ACC112 (cell line): ENCODE measurements around the gene SORBS1.

ENCODE experiments used
- H2AFZ ChIP-seq: fragments of 200-600 bp; sonication (generic); one replicate; pipeline ENCODE4 v1.6.0; 2017; ENCODE audit warnings: antibody characterized with exemption, low read length; ENCODE audit not compliant: unreplicated experiment
- H3K27ac ChIP-seq: fragments of 200-600 bp; sonication (generic); 2 replicates; pipeline ENCODE4 v1.5.1; 2014; ENCODE audit warnings: low read depth, mild to moderate bottlenecking, antibody characterized with exemption, low read length, moderate library complexity
- H3K27me3 ChIP-seq: fragments of 200-600 bp; sonication (generic); 2 replicates; pipeline ENCODE4 v1.6.1; 2014; ENCODE audit warnings: mild to moderate bottlenecking, antibody characterized with exemption, low read length, moderate library complexity, mixed read lengths; ENCODE audit not compliant: insufficient read depth
- H3K36me3 ChIP-seq: fragments of 200-600 bp; sonication (generic); 2 replicates; pipeline ENCODE4 v1.6.1; 2016; ENCODE audit warnings: mild to moderate bottlenecking, antibody characterized with exemption, low read length, moderate library complexity, mixed read lengths; ENCODE audit not compliant: insufficient read depth
- H3K4me1 ChIP-seq: fragments of 200-600 bp; sonication (generic); one replicate; pipeline ENCODE4 v1.6.1; 2016; ENCODE audit warnings: low read length, mixed read lengths; ENCODE audit not compliant: insufficient read depth, unreplicated experiment, control insufficient read depth
- H3K4me3 ChIP-seq: fragments of 200-600 bp; sonication (generic); 2 replicates; pipeline ENCODE4 v1.5.1; 2014; ENCODE audit warnings: mild to moderate bottlenecking, low read depth, low read length
- H3K79me2 ChIP-seq: fragments of 200-600 bp; sonication (generic); one replicate; pipeline ENCODE4 v1.6.0; 2016; ENCODE audit warnings: low read length; ENCODE audit not compliant: control insufficient read depth, unreplicated experiment, insufficient read depth

SORBS1 gene

DNA sequence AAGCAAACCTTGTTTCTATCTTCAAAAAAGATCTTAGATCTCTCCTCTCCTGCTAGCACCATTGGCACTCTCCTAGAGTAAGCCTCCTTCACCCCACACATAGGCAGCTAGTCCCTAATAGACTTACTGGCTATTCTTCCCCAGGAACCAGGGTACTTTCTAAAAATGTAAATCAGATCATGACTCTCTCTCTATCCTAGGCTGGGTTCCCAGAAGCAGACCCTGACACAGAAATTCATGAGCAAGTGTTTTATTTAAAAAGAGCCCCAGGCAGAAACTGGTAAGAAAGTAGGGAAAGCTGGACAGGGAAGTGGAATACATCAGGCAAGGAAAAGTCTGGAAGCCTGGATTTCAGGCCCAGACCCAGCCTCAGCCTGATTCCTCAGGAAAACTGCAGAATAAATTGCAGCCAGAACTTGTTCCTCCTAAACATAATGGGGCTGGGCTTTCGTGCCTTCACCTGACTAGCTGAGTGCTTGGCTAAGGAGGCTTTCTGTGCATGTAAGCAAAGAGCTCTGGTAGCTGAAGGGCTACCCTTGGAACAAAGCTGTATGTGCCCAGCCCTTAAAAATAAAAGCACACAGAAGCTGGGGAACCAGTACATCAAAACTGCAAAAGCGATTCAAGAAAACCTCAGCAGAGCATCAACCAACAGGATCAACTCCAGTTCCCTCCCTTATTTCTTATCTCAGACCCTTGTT, 18.8 kb upstream of the SORBS1 start:
- no peaks in the 10 kb centered on the region for H3K79me2 ChIP-seq
- no peaks in the 10 kb centered on the region for H3K36me3 ChIP-seq
- peaks cover 53% of the 10 kb centered on the region for H3K27me3 ChIP-seq
- H2AFZ ChIP-seq, result no peak overlapping the region
- no peak overlapping the region for H3K27ac ChIP-seq
- H3K4me1 ChIP-seq, result no peaks in the 10 kb centered on the region
- H3K4me3 ChIP-seq, result no peak overlapping the region

DNA sequence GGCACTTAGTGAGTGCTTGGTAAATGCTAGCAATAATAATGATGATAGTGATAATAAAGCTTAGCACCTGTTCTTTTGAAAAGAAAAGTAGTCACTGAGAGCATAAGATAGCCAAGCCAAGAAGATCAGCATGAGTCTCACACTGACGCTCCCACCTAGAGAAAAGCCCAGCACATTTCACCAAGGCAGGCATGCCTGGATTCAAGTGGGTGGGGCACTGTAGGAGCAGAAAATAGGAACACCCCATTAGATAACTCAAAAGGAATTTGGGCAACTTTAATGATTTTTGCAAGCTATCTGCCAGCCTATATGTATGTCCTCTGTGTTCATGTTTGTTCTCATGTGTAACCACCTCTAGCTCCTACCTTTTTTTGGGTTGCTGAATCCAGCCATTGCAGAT, 18.1 kb upstream of the SORBS1 start:
- no peak overlapping the region for H2AFZ ChIP-seq
- H3K27ac ChIP-seq, result no peak overlapping the region

DNA sequence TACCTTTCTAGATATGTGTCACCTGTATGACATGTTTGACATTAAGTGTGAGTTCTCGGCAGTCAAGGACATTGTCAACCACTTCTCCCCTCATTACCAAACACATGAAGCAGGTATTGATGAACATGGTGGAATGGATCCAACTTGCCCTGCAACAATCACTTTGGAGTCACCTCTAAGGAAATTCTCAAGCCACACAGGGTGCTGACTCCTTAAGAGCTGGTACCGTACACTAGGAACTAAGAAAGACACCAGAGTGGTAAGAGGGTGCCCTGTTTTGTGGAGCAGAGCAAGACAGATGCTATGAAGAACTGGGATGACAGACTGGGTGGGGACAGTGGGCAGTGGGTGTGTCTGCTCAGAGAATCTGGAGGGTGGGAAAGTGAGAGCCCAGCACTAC, 17.4 kb upstream of the SORBS1 start:
- Histone ChIP-seq H2AFZ (no peak overlapping the region), H3K4me1 (no peaks in the 10 kb centered on the region), H3K27ac (no peak overlapping the region), H3K27me3 (peaks cover 65% of the 10 kb centered on the region), H3K36me3 (no peaks in the 10 kb centered on the region), H3K79me2 (no peaks in the 10 kb centered on the region), H3K4me3 (no peak overlapping the region)

More for the DNA sequence above, 18.1 kb upstream of the SORBS1 start:
- Histone ChIP-seq H3K4me3 (no peak overlapping the region), H3K27me3 (peaks cover 60% of the 10 kb centered on the region), H3K36me3 (no peaks in the 10 kb centered on the region), H3K79me2 (no peaks in the 10 kb centered on the region), H3K4me1 (no peaks in the 10 kb centered on the region)

DNA sequence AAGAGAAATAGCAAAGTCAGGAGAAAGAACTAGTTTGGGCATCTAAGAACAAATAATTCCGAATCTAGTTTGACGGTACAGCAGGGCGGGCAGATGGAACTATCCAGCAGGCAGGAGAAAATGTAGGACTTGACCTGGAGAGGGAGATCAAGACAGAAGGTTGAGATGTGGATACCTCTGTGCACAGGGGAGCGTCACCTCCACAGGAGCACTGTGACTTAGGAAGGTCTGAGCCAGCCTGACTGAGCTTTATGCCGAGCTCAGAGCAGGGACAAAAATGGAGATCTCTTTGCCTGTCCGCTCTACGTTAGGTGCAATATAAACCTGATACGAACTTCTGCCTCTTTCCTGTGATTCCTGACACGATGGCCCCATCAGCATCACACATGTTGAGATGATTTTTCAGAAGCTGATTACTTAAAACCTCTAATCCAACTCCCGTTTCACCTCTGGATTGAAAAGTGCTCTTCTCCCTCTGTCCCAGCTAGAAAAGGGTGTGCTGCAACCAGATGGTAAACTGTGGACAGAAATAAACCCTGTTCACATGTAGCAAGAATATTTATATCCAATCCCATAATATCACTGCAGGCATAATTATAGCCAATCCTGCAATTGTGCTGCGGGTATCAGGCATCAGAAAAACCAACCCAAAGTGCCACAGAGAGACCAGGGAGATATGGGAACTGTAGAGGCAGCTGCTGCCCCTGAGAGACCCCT, 13.6 kb upstream of the SORBS1 start:
- no peak overlapping the region for H3K27ac ChIP-seq
- H3K79me2 ChIP-seq, result no peaks in the 10 kb centered on the region
- H3K4me3 ChIP-seq, result no peak overlapping the region
- H3K4me1 ChIP-seq, result no peaks in the 10 kb centered on the region
- no peak overlapping the region for H2AFZ ChIP-seq
- H3K36me3 ChIP-seq, result no peaks in the 10 kb centered on the region
- peaks cover 54% of the 10 kb centered on the region for H3K27me3 ChIP-seq

GRCh38 chr10:95573964-95574604, 12.9 kb upstream of the SORBS1 start:
- H3K27ac ChIP-seq, result no peak overlapping the region
- no peak overlapping the region for H3K4me3 ChIP-seq
- H3K79me2 ChIP-seq, result no peaks in the 10 kb centered on the region

GRCh38 chr10:95573527-95573926, 12.4 kb upstream of the SORBS1 start:
- Histone ChIP-seq H3K27ac (no peak overlapping the region), H3K27me3 (peaks cover 41% of the 10 kb centered on the region), H3K79me2 (no peaks in the 10 kb centered on the region), H2AFZ (no peak overlapping the region), H3K4me1 (no peaks in the 10 kb centered on the region), H3K4me3 (no peak overlapping the region), H3K36me3 (no peaks in the 10 kb centered on the region)

More at GRCh38 chr10:95573964-95574604, 12.9 kb upstream of the SORBS1 start:
- H3K36me3 ChIP-seq, result no peaks in the 10 kb centered on the region
- peaks cover 47% of the 10 kb centered on the region for H3K27me3 ChIP-seq
- no peaks in the 10 kb centered on the region for H3K4me1 ChIP-seq
- no peak overlapping the region for H2AFZ ChIP-seq

- no peaks in the 10 kb centered on the region for H3K36me3 ChIP-seq
- H3K4me3 ChIP-seq, result no peak overlapping the region
- peaks cover 34% of the 10 kb centered on the region for H3K27me3 ChIP-seq
- no peak overlapping the region for H2AFZ ChIP-seq
- no peaks in the 10 kb centered on the region for H3K4me1 ChIP-seq
- no peak overlapping the region for H3K27ac ChIP-seq
- H3K79me2 ChIP-seq, result no peaks in the 10 kb centered on the region
Observed at GRCh38 chr10:95572131-95572820, 11.1 kb upstream of the SORBS1 start.

DNA sequence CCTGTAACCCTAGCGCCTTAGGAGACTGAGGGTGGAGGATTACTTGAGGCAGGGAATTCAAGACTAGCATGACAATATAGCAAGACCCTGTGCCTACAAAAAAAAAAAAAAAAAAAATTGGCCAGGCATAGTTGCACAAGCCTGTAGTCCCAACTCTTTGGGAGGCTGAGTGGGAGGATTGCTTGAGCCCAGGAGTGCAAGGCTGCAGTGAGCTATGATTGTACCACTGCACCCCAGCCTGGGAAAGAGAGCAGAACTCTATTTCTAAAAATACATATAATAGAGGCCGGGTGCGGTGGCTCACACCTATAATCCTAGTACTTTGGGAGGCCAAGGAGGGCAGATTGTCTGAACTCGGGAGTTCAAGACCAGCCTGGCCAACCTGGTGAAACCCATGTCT, 10.2 kb upstream of the SORBS1 start:
- Histone ChIP-seq H2AFZ (no peak overlapping the region), H3K27me3 (peaks cover 34% of the 10 kb centered on the region), H3K36me3 (no peaks in the 10 kb centered on the region), H3K79me2 (no peaks in the 10 kb centered on the region), H3K27ac (no peak overlapping the region), H3K4me1 (no peaks in the 10 kb centered on the region), H3K4me3 (no peak overlapping the region)

- H3K27me3 ChIP-seq, result peaks cover 23% of the 10 kb centered on the region
- no peak overlapping the region for H3K4me3 ChIP-seq
- no peak overlapping the region for H2AFZ ChIP-seq
- no peaks in the 10 kb centered on the region for H3K36me3 ChIP-seq
- no peaks in the 10 kb centered on the region for H3K4me1 ChIP-seq
- no peak overlapping the region for H3K27ac ChIP-seq
- no peaks in the 10 kb centered on the region for H3K79me2 ChIP-seq
Observed at GRCh38 chr10:95569368-95569767, 8.2 kb upstream of the SORBS1 start.

DNA sequence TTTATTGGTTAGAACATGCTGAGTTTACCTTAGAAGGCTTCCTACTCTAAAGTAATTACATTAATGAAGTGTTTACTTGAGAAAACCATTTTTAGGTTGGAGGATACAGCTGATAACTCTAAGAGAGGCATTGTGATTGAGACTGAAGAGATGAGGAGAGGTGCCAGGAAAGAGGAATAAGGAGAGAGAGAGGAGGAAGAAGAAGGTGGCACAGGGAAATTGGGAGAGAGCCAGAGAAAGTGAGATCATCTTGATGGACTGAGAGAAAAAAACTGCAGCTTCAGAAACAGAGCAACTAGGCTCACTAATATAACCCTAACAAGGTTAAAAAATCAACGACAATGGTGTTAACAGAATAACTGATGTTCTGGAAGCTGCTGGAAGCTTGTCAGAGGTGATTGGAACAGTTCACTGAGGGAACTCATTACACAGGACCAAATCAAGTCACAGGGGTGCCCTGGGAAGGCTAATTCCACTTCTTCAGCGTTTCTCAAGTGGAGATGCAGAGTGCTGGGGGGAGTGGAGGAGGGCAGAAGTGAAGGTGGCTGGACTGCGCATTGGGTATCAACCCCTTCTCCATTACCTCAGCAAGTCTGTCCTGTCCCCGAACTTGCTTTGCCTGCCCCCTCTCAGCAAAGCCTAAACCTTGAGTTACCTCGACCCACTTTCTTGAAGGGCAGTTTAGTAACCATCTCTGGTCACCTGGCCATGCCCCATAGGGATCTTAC, 6.9 kb upstream of the SORBS1 start:
- no peaks in the 10 kb centered on the region for H3K36me3 ChIP-seq
- H2AFZ ChIP-seq, result no peak overlapping the region
- no peaks in the 10 kb centered on the region for H3K4me1 ChIP-seq
- no peak overlapping the region for H3K27ac ChIP-seq
- peaks cover 11% of the 10 kb centered on the region for H3K27me3 ChIP-seq
- H3K79me2 ChIP-seq, result no peaks in the 10 kb centered on the region
- no peak overlapping the region for H3K4me3 ChIP-seq
